ENCODE data around the gene TRIML1. TPM values are rescaled to one million over a fixed set of nuclear protein-coding genes. Genes with fewer than 3 reads are reported as not detected.
A peak's percentile ranks its signal among the peaks of the same experiment; 100 is the strongest.

TRIML1 gene
- total RNA-seq, 2 donors from 2014 or later = not detected

- H3K27ac ChIP-seq (ENCODE audit: low read depth, low read length) = no peak overlapping the region
- H3K27me3 ChIP-seq (ENCODE audit: control insufficient read depth, insufficient read depth, low read length, poor library complexity, severe bottlenecking) = no peaks in the 10 kb centered on the region
- Mint-ChIP-seq H3K36me3 (ENCODE audit: low read depth) (no peaks in the 10 kb centered on the region), H3K4me1 (peaks cover 8% of the 10 kb centered on the region), H3K9me3 (no peaks in the 10 kb centered on the region), H3K4me3 (no peak overlapping the region), H3K27me3 (ENCODE audit: insufficient read depth) (no peaks in the 10 kb centered on the region), H3K27ac (no peak overlapping the region)
- DNase-seq = no peak
- H3K9ac ChIP-seq (ENCODE audit: extremely low read depth, low read length, poor library complexity, severe bottlenecking) = no peak overlapping the region
- H3K4me3 ChIP-seq (ENCODE audit: low read length) = no peak overlapping the region
- no peaks in the 10 kb centered on the region for H3K4me1 ChIP-seq (ENCODE audit: control insufficient read depth, insufficient read depth, low read length)
- H3K9me3 ChIP-seq (ENCODE audit: control insufficient read depth, low read length) = no peaks in the 10 kb centered on the region
- TF ChIP-seq CTCF (conservative IDR thresholded peaks at IDR 0.05) = no peak
- 91% methylated on average over 7 to 16 of the region's 16 CpGs for WGBS, 2 experiments (ENCODE audit: insufficient coverage in 1 of 2, insufficient read length in 1 of 2)
- no peaks in the 10 kb centered on the region for H3K36me3 ChIP-seq (ENCODE audit: control insufficient read depth, insufficient read depth, low read length)
These were observed 21.5 kb upstream of the TRIML1 start for GRCh38 chr4:188117631-188118324.

GRCh38 chr4:188121530-188121929, 17.7 kb upstream of the TRIML1 start:
- no peak overlapping the region for H3K4me3 Mint-ChIP-seq
- WGBS, 2 experiments (ENCODE audit: insufficient coverage in 1 of 2, insufficient read length in 1 of 2) = 51 to 58% methylated on average over 12 to 13 of the region's 13 CpGs
- no peak for DNase-seq

GRCh38 chr4:188127214-188127874, 11.9 kb upstream of the TRIML1 start:
- peaks cover 3% of the 10 kb centered on the region for H3K4me1 Mint-ChIP-seq
- WGBS, 2 experiments (ENCODE audit: insufficient coverage in 1 of 2, insufficient read length in 1 of 2) = 90 to 96% methylated on average over 4 to 5 of the region's 5 CpGs
- H3K9me3 ChIP-seq (ENCODE audit: control insufficient read depth, low read length) = no peaks in the 10 kb centered on the region
- no peaks in the 10 kb centered on the region for H3K36me3 Mint-ChIP-seq (ENCODE audit: low read depth)
- no peaks in the 10 kb centered on the region for H3K4me1 ChIP-seq (ENCODE audit: control insufficient read depth, insufficient read depth, low read length)
- no peak overlapping the region for H3K27ac ChIP-seq (ENCODE audit: low read depth, low read length)
- H3K9me3 Mint-ChIP-seq = no peaks in the 10 kb centered on the region
- TF ChIP-seq CTCF (conservative IDR thresholded peaks at IDR 0.05) = no peak
- H3K27ac Mint-ChIP-seq = no peak overlapping the region
- no peaks in the 10 kb centered on the region for H3K36me3 ChIP-seq (ENCODE audit: control insufficient read depth, insufficient read depth, low read length)
- H3K4me3 Mint-ChIP-seq = no peak overlapping the region
- DNase-seq = no peak
- H3K4me3 ChIP-seq (ENCODE audit: low read length) = no peak overlapping the region
- H3K27me3 Mint-ChIP-seq (ENCODE audit: insufficient read depth) = no peaks in the 10 kb centered on the region
- H3K27me3 ChIP-seq (ENCODE audit: control insufficient read depth, insufficient read depth, low read length, poor library complexity, severe bottlenecking) = no peaks in the 10 kb centered on the region
- H3K9ac ChIP-seq (ENCODE audit: extremely low read depth, low read length, poor library complexity, severe bottlenecking) = no peak overlapping the region

More at GRCh38 chr4:188121530-188121929, 17.7 kb upstream of the TRIML1 start:
- no peaks in the 10 kb centered on the region for H3K27me3 Mint-ChIP-seq (ENCODE audit: insufficient read depth)
- H3K27me3 ChIP-seq (ENCODE audit: control insufficient read depth, insufficient read depth, low read length, poor library complexity, severe bottlenecking) = no peaks in the 10 kb centered on the region
- H3K4me3 ChIP-seq (ENCODE audit: low read length) = no peak overlapping the region
- no peaks in the 10 kb centered on the region for H3K4me1 ChIP-seq (ENCODE audit: control insufficient read depth, insufficient read depth, low read length)
- H3K36me3 ChIP-seq (ENCODE audit: control insufficient read depth, insufficient read depth, low read length) = no peaks in the 10 kb centered on the region
- no peaks in the 10 kb centered on the region for H3K9me3 ChIP-seq (ENCODE audit: control insufficient read depth, low read length)
- no peaks in the 10 kb centered on the region for H3K9me3 Mint-ChIP-seq
- peak overlapping the region; percentile 32 for H3K27ac Mint-ChIP-seq
- H3K9ac ChIP-seq (ENCODE audit: extremely low read depth, low read length, poor library complexity, severe bottlenecking) = no peak overlapping the region
- H3K36me3 Mint-ChIP-seq (ENCODE audit: low read depth) = no peaks in the 10 kb centered on the region
- TF ChIP-seq CTCF (conservative IDR thresholded peaks at IDR 0.05) = no peak
- H3K27ac ChIP-seq (ENCODE audit: low read depth, low read length) = no peak overlapping the region
- H3K4me1 Mint-ChIP-seq = peaks cover 8% of the 10 kb centered on the region

Data from endodermal cell (in vitro differentiated cells).